DMS114 treated with DMSO at 0.1 percent for 48 hours (cell line): ENCODE data around the gene ABHD6.
"Not testable (repeated sequence)": the region's sequence is repeated elsewhere in the genome, so short reads cannot be mapped to it uniquely, and the experiment has no call there.

Experiments used
- DNase-seq: peaks from one replicate; lab custom pipeline; 2025; ENCODE audit not compliant: unreplicated experiment; lab: John Stamatoyannopoulos, UW

The ABHD6 gene

GRCh38 chr3:58237238-58237940 lies at the start of gene ABHD6:
TSS of gene ABHD6 (plus strand) at chr3:58237792. CDS start at chr3:58256587, 18,795 bp downstream.
- DNase-seq: peak; percentile 34

- DNase-seq: no peak
Measured at GRCh38 chr3:58188173-58188564, 49.4 kb upstream of the ABHD6 start.

- DNase-seq: no peak
Measured at GRCh38 chr3:58188921-58189451, 48.6 kb upstream of the ABHD6 start.

- DNase-seq: no peak
Measured at GRCh38 chr3:58189691-58190090, 47.9 kb upstream of the ABHD6 start.

- DNase-seq: no peak
Measured at GRCh38 chr3:58190291-58190690, 47.3 kb upstream of the ABHD6 start.

- DNase-seq: no peak
Measured at GRCh38 chr3:58190882-58191281, 46.7 kb upstream of the ABHD6 start.

- no peak for DNase-seq
Measured at GRCh38 chr3:58191361-58191991, 46.1 kb upstream of the ABHD6 start.

GRCh38 chr3:58192069-58192468 lies 45.5 kb upstream of the ABHD6 start:
- no peak for DNase-seq

GRCh38 chr3:58193682-58194407 lies 43.7 kb upstream of the ABHD6 start:
- DNase-seq: no peak

GRCh38 chr3:58197588-58197987 lies 40.0 kb upstream of the ABHD6 start:
- no peak for DNase-seq

GRCh38 chr3:58198362-58198761 lies 39.2 kb upstream of the ABHD6 start:
- no peak for DNase-seq

- DNase-seq: no peak
Measured at GRCh38 chr3:58198804-58199203, 38.8 kb upstream of the ABHD6 start.

- no peak for DNase-seq
Measured at GRCh38 chr3:58200121-58200709, 37.4 kb upstream of the ABHD6 start.

GRCh38 chr3:58200846-58201355 lies 36.7 kb upstream of the ABHD6 start:
- no peak for DNase-seq

- DNase-seq: not testable (repeated sequence)
Measured at GRCh38 chr3:58201451-58201850, 36.1 kb upstream of the ABHD6 start.

- no peak for DNase-seq
Measured at GRCh38 chr3:58202917-58203360, 34.7 kb upstream of the ABHD6 start.

- no peak for DNase-seq
Measured at GRCh38 chr3:58203541-58203940, 34.1 kb upstream of the ABHD6 start.

GRCh38 chr3:58204720-58205119 lies 32.9 kb upstream of the ABHD6 start:
- DNase-seq: no peak

- no peak for DNase-seq
Measured at GRCh38 chr3:58205981-58206380, 31.6 kb upstream of the ABHD6 start.

- no peak for DNase-seq
Measured at GRCh38 chr3:58206406-58207011, 31.1 kb upstream of the ABHD6 start.

GRCh38 chr3:58207954-58208353 lies 29.6 kb upstream of the ABHD6 start:
- no peak for DNase-seq
